GM11168 (cell line): Measurements from ENCODE around the gene NFATC4.
"Not testable (repeated sequence)": the region's sequence is repeated elsewhere in the genome, so short reads cannot be mapped to it uniquely, and the experiment has no call there.

Source experiments
- in situ Hi-C: fragments of 300-500 bp; cut with MboI; formaldehyde crosslinking; loops from one replicate; pipeline ENCODE4 v1.12.0; 2022; ENCODE audit warnings: low sequenced_read_pairs; ENCODE audit not compliant: unreplicated experiment

Gene NFATC4

GRCh38 chr14:24337824-24338175, 30.2 kb upstream of the NFATC4 start:
- in situ Hi-C loops: no loop called here

- in situ Hi-C loops: no loop called here
Observed at GRCh38 chr14:24338843-24339242, 29.1 kb upstream of the NFATC4 start.

- in situ Hi-C loops: no loop called here
Observed at GRCh38 chr14:24339284-24340151, 28.5 kb upstream of the NFATC4 start, which contains the start of gene RIPK3. Gene RIPK3, minus strand, starts transcription at chr14:24339991. Its CDS starts 165 bp downstream, at chr14:24339826.

- in situ Hi-C loops: no loop called here
Observed at GRCh38 chr14:24340606-24341005, 27.4 kb upstream of the NFATC4 start.

GRCh38 chr14:24342889-24343288, 25.1 kb upstream of the NFATC4 start:
- in situ Hi-C loops: no loop called here

GRCh38 chr14:24343795-24344660, 24.0 kb upstream of the NFATC4 start:
- in situ Hi-C loops: no loop called here

- in situ Hi-C loops: no loop called here
Observed at GRCh38 chr14:24347134-24347533, 20.9 kb upstream of the NFATC4 start.

- in situ Hi-C loops: no loop called here
Observed at GRCh38 chr14:24348186-24348585, 19.8 kb upstream of the NFATC4 start.

- in situ Hi-C loops: no loop called here
Observed at GRCh38 chr14:24349742-24350141, 18.2 kb upstream of the NFATC4 start.

- in situ Hi-C loops: no loop called here
Observed at GRCh38 chr14:24351517-24351916, 16.5 kb upstream of the NFATC4 start.

GRCh38 chr14:24353559-24354481, 14.2 kb upstream of the NFATC4 start:
- in situ Hi-C loops: no loop called here

GRCh38 chr14:24354482-24354825, 13.5 kb upstream of the NFATC4 start:
- in situ Hi-C loops: not testable (repeated sequence)

GRCh38 chr14:24355009-24355408, 13.0 kb upstream of the NFATC4 start:
- in situ Hi-C loops: no loop called here

- in situ Hi-C loops: no loop called here
Observed at GRCh38 chr14:24356208-24356607, 11.8 kb upstream of the NFATC4 start.

- in situ Hi-C loops: loop anchor here (10.0 kb wide), 1 partner anchor 75 kb away; no protein-coding TSS in a partner anchor
Observed at GRCh38 chr14:24360281-24360680, 7.7 kb upstream of the NFATC4 start.

GRCh38 chr14:24361326-24361725, 6.7 kb upstream of the NFATC4 start:
- in situ Hi-C loops: loop anchor here (10.0 kb wide), 1 partner anchor 73 kb away; no protein-coding TSS in a partner anchor

- in situ Hi-C loops: loop anchor here (10.0 kb wide), 1 partner anchor 72 kb away; no protein-coding TSS in a partner anchor
Observed at GRCh38 chr14:24362241-24362960, 5.6 kb upstream of the NFATC4 start.

- in situ Hi-C loops: loop anchor here (10.0 kb wide), 1 partner anchor 71 kb away; no protein-coding TSS in a partner anchor
Observed at GRCh38 chr14:24363401-24363800, 4.6 kb upstream of the NFATC4 start.

GRCh38 chr14:24364841-24365240, 3.1 kb upstream of the NFATC4 start:
- in situ Hi-C loops: loop anchor here (10.0 kb wide), 1 partner anchor 70 kb away; no protein-coding TSS in a partner anchor
